Measurements from ENCODE around the gene GALNTL6.

Gene GALNTL6

GRCh38 chr4:172596206-172596605, 783.0 kb downstream of the GALNTL6 start:
- DNase-seq, result no peak

- no peak for DNase-seq
Measured at GRCh38 chr4:172599554-172599953, 786.4 kb downstream of the GALNTL6 start.

DNA sequence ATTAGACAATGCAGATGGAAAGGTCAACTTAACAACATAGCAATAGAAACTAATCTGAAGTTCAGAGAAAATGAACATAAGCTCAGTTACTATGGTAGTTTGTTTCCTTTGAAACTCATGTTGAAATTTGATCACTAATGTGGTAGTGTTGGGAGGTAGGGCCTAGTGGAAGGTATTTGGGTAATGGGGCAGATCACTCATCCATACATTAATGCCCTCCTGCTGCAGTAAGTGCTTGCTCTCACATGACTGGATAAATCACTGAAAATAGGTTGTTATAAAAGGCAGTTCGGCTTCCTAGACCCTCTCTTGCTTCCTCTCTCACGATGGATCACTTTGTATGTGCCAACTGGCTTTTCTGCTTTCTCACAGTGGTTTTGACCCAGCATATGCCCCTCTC, 788.0 kb downstream of the GALNTL6 start:
- no peak for DNase-seq

GRCh38 chr4:172619218-172619617, 806.0 kb downstream of the GALNTL6 start:
- DNase-seq, result no peak

DNA sequence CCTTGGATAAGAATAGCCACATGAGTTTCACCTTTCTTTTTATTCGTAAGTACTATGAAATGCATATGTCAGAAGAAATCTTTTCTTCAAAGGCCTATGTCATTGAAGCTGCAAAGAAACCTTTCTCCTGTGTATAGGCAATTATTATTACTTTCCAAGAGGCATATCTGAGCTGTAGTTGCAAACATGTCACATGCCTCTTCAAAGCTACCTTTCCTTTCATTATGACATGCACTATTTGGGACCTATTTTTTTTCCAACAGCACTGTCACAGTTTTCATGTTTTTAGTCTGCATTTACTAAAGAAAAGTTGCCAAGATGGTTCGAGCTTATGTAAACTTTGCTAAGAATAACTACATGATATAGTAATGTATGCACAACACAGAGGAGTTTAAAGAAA, 806.6 kb downstream of the GALNTL6 start:
- no peak for DNase-seq

- no peak for DNase-seq
Measured at GRCh38 chr4:172628263-172628662, 815.1 kb downstream of the GALNTL6 start.

DNA sequence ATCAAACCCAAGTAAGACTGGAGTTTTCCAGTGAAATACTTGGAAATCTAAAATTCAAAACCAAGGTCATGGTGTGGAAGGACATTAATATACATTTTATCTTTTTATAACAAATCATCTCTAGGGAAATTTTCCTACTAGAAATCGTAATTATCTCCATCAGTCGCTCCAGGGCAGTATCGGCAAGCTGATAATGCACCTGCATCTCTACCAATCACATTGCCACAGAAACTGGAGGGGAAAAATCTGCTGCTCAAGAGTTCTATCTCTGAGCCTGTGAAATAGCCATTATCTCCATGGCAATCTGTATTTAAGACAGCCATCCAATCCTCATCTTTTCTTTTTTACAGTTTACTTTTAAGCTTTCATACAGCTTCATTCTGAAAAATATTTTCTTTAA, 817.1 kb downstream of the GALNTL6 start:
- no peak for DNase-seq

DNA sequence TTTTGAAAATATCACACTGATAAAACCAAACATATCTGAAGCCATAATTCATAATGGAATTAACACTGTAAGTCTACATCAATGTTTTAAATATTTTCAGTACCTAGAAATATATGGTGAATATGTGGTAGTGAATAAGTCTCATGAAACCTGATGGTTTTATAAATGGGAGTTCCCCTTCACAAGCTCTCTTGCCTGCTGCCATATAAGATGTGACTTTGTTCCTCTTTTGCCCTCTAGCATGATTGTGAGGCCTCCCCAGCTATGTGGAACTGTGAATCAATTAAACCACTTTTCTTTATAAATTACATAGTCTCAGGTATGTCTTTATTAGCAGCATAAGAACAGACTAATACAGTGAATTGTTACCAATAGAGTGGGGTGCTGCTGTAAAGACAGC, 818.6 kb downstream of the GALNTL6 start:
- DNase-seq, result no peak

GRCh38 chr4:172648471-172648870, 835.3 kb downstream of the GALNTL6 start:
- DNase-seq, result no peak

DNA sequence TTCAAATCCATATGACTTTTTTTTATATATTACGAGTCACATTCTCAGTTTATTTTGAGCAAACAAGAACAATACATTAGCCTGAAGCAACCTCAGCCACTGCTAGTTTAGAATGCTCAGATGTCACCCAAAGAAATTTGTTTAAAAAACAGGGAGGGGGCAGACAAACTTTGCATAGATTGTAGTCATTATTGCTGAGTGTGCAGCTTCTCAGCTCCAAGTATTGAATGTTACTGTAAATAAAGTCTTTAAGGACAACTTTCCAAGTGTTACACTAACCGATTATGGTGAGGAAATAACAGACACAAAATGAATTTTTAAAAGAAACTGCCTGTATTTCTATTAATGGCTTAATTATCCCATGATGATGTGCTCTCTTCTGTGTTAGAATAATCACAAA, 835.9 kb downstream of the GALNTL6 start:
- DNase-seq, result no peak

- DNase-seq, result no peak
Measured at GRCh38 chr4:172650758-172651530, 837.7 kb downstream of the GALNTL6 start.

DNA sequence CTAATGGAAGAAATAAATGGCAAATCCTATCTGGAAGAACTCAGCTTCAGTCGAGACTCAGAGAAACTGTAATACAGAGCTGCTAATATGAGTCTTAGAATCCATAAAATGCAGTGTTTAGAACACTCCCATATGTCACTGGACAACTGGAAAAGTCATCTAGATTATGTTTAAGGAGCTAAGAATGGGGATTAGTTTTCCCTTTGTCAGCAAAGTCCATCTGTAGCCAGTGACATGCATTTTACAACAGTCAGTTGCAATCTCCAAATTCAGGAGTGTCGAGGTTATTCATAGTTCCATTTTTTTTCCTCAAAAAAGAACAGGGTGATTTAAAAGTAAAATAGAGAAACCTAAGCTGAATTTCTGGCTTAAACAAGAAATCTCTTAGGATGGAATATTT, 838.8 kb downstream of the GALNTL6 start:
- DNase-seq, result no peak

DNA sequence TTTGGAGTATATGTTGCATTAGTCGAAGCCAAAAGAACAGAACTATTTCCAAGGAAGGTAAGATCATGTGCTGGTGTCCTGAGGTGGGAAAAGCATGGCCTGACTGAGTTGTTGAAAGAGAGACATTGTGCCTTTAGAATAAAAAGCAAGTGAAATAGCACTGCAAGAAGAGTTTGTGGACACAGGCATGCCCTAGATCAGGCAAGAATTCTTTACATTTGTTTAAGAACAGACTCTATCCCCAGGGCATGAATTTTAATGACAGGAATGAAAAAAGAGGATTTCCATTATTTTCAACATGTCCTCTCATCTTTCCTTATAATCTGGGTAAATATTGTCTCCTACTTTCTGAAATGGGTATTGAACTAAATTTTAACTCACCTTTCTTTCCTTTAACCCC, 839.2 kb downstream of the GALNTL6 start:
- no peak for DNase-seq

GRCh38 chr4:172653676-172654075, 840.5 kb downstream of the GALNTL6 start:
- DNase-seq, result no peak

GRCh38 chr4:172654457-172654856, 841.3 kb downstream of the GALNTL6 start:
- DNase-seq, result no peak

- DNase-seq, result no peak
Measured at GRCh38 chr4:172656055-172656454, 842.9 kb downstream of the GALNTL6 start.

- DNase-seq, result no peak
Measured at GRCh38 chr4:172657081-172657480, 843.9 kb downstream of the GALNTL6 start.

- no peak for DNase-seq
Measured at GRCh38 chr4:172660251-172660650, 847.0 kb downstream of the GALNTL6 start.

GRCh38 chr4:172662113-172662512, 848.9 kb downstream of the GALNTL6 start:
- DNase-seq, result no peak

GRCh38 chr4:172666711-172667368, 853.6 kb downstream of the GALNTL6 start:
- DNase-seq, result no peak

DNA sequence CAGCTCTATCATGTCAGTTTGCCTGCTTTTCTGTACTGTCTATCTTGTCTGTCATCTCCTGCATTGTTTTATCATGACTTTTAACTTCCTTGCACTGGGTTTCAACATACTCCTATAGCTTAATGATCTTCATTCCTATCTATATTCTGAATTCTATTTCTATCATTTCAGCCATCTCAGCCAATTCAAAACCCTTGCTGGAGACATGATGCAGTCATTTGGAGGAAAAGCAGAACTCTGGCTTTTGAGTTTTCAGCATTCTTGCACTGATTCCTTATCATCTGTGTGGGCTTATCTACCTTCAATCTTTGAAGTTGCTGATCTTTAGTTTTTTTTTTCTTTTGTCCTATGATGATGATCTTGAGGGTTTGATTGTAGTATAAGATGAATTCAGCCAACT, 861.6 kb downstream of the GALNTL6 start:
- no peak for DNase-seq

GRCh38 chr4:172675232-172675631, 862.0 kb downstream of the GALNTL6 start:
- DNase-seq, result no peak

DNA sequence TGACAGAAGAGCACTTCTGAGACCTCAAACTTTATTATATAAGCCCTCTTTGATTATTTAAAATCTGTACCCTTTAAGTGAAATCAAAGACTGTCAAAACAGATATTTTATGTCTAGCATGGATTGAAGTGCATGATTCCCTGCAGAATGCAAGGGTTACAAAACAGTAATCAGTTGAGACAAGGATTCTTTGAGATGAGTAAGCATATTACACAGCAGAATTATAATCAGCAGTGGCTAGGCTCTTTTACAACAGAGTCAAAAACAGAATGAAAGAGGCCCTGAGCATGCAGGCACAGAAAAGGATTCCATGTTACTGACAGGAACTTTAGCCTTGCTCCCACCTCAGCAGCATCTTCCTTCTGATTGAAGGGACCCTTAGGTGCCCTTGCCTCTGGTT, 867.5 kb downstream of the GALNTL6 start:
- DNase-seq, result no peak

- no peak for DNase-seq
Measured at GRCh38 chr4:172683021-172683420, 869.8 kb downstream of the GALNTL6 start.

- no peak for DNase-seq
Measured at GRCh38 chr4:172686021-172686420, 872.8 kb downstream of the GALNTL6 start.
